SU-DHL-6 (cell line): ENCODE data around the gene PKD1.

ENCODE experiments used
- CTCF ChIP-seq: fragments of 200-600 bp; sonication (generic); IDR thresholded peaks from one replicate; pipeline ENCODE4 v1.5.1; 2017; ENCODE audit warnings: antibody characterized with exemption, mild to moderate bottlenecking, low read length, moderate library complexity; ENCODE audit not compliant: insufficient read depth, poor library complexity, severe bottlenecking
- EZH2phosphoT487 ChIP-seq: fragments of 200-600 bp; sonication (generic), shearing (Covaris generic); conservative IDR thresholded peaks from 2 replicates; pipeline ENCODE4 v1.6.1; 2018; ENCODE audit warnings: mild to moderate bottlenecking, antibody characterized with exemption, low read length, moderate library complexity, mixed read lengths

DNA sequence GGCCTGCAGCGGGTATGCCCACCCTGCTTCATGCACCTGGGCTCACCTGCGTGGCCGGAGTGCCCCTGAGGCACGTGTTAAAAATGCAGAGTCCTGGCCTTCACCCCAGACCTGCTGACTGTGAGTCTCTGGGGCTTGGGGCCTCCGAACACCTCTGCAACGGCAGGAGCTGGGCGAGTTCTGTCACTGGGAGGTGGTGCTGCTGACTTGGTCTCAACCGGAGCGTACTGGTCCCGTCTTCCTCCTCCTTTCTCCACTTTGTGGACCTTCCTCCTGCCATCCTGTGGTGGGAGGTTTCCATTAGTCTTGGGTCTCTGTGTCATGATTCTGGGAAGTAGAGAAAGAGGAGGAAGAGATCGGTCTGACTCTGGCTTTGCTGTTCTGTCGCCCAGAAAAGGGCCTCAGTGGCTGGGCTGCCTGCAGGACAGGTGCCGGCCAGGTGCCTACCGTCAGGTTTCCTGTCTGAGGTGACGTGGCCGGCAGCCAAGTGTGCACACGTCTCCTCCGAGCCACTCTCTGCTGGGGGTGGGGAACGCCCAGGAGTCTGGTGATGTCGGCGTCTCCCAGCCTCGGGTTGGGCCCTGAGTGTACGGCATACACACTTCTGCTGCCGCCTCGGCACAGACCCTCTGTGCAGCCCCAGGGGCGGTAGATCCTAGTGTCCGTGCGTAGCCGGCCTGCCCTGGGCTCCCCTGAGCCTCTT lies 81.0 kb downstream of the PKD1 start:
- TF ChIP-seq CTCF (no peak), EZH2phosphoT487 (no peak)
